Stimulated activated CD8-positive, alpha-beta memory T cell treated with anti-CD3 and anti-CD28 coated beads, Interleukin-12 subunit alpha, Interleukin-12 subunit beta, amount 100 ng/mL, for 4 hours (primary cell): ENCODE data around the gene OR51E1.

ENCODE experiments used
- DNase-seq: peaks from one replicate; pipeline ENCODE4 v3.0.0-alpha.2; 2020; ENCODE audit warnings: low read depth

The OR51E1 gene

GRCh38 chr11:4643682-4644081 is at the start of gene OR51E1:
OR51E1 (plus strand) TSS chr11:4643982; CDS start chr11:4652527, 8,545 bp downstream.
- no peak for DNase-seq

GRCh38 chr11:4605057-4605456 is 38.7 kb upstream of the OR51E1 start:
- DNase-seq, result no peak

GRCh38 chr11:4606231-4607015 is 37.4 kb upstream of the OR51E1 start:
- DNase-seq, result no peak

GRCh38 chr11:4607096-4607495 is 36.7 kb upstream of the OR51E1 start:
- no peak for DNase-seq

- peak; percentile 91 for DNase-seq
These were observed 35.8 kb upstream of the OR51E1 start, which contains the start of gene TRIM68 for GRCh38 chr11:4607781-4608666. TRIM68 (minus strand) TSS chr11:4608231; CDS start chr11:4605504, 2,727 bp downstream.

GRCh38 chr11:4610258-4610935 is 33.4 kb upstream of the OR51E1 start:
- DNase-seq, result no peak

GRCh38 chr11:4611986-4612385 is 31.8 kb upstream of the OR51E1 start:
- no peak for DNase-seq

GRCh38 chr11:4615856-4616444 is 27.8 kb upstream of the OR51E1 start:
- DNase-seq, result no peak

GRCh38 chr11:4619514-4619913 is 24.3 kb upstream of the OR51E1 start:
- no peak for DNase-seq

- DNase-seq, result no peak
These were observed 17.3 kb upstream of the OR51E1 start for GRCh38 chr11:4626207-4627099.

- DNase-seq, result no peak
These were observed 7.6 kb upstream of the OR51E1 start for GRCh38 chr11:4636136-4636535.

GRCh38 chr11:4636962-4637661 is 6.7 kb upstream of the OR51E1 start, which contains the start of gene OR51D1:
OR51D1 (plus strand) TSS chr11:4637477; CDS start chr11:4639791, 2,314 bp downstream.
- peak; percentile 30 for DNase-seq

- no peak for DNase-seq
These were observed 6.1 kb upstream of the OR51E1 start for GRCh38 chr11:4637662-4638047.

GRCh38 chr11:4639931-4640330 is 3.9 kb upstream of the OR51E1 start:
- DNase-seq, result no peak

- DNase-seq, result no peak
These were observed 2.3 kb upstream of the OR51E1 start for GRCh38 chr11:4641501-4641900.

- no peak for DNase-seq
These were observed 1.7 kb upstream of the OR51E1 start for GRCh38 chr11:4642043-4642442.

- no peak for DNase-seq
These were observed 706 bp upstream of the OR51E1 start for GRCh38 chr11:4643076-4643475.

- DNase-seq, result no peak
These were observed 451 bp downstream of the OR51E1 start for GRCh38 chr11:4644233-4644632.

- no peak for DNase-seq
These were observed 2.2 kb downstream of the OR51E1 start for GRCh38 chr11:4645974-4646373.

- no peak for DNase-seq
These were observed 4.0 kb downstream of the OR51E1 start for GRCh38 chr11:4647766-4648165.
